ENCODE data around the gene ICAM1.
"Not testable (repeated sequence)": the region's sequence is repeated elsewhere in the genome, so short reads cannot be mapped to it uniquely, and the experiment has no call there.

ICAM1 gene

DNA sequence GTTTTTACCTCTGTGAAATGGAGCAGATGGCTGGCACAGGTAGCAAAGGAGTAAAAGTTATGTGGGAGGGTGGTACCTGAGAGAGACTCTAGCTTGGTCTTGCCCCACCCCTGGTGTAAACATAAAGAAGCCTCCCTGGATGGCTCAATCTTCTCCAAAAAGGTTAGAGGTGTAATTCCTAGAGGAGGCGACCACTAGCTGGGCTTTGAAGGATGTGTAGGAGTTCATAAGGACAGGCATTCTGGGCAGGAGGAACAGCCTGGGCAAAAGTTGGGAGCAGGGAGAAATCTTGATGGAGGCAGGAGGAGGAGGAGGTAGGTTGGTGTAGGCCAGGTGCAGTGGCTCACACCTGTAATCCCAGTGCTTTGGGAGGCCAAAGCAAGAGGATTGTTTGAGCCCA lies 8.0 kb downstream of the ICAM1 start:
- no peak for DNase-seq

DNA sequence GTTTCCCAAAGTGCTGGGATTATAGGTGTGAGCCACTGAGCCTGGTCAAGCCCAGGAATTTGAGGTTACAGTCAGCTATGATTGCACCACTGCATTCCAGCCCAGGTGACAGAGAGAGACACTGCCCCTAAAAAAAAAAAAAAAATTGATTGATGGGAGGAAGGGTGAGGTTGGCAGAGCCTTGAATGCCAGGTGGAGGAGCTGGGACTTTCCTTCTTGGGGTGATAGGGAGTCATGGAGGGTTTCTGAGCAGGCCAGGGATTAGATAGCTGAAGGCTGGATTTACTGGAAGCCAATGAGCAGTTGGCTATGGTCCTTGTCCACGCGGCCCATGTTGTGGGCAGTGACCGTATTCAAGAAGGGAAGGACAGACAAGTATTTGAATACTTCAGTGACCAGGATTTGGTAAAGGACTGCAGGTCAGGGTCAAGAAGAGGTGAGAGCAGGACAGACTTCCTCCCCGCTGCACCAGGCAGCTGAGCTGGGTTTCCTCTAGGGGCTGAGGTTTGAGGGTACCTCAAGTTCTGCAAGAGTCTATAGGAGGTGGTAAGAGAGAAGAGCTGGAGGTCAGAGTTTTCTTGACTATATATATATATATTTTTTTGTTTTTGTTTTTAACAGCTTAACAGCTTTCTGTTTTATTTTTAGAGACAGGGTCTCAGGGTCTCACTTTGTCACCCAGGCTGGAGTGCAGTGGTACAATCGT lies 9.0 kb downstream of the ICAM1 start:
- DNase-seq = no peak

DNA sequence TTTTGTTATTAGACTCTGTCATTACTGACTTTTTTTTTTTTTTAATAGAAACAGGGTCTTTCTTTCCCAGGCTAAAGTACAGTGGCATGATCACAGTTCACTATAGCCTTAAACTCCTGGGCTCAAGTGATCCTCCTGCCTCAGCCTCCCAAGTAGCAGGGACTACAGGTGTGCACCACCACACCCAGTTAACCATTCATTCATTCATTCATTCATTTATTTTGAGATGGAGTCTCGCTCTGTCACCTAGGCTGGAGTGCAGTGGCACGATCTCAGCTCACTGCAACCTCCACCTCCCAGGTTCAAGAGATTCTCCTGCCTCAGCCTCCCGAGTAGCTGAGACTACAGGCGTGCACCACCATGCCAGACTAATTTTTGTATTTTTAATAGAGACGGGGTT lies 11.1 kb downstream of the ICAM1 start:
- not testable (repeated sequence) for DNase-seq

DNA sequence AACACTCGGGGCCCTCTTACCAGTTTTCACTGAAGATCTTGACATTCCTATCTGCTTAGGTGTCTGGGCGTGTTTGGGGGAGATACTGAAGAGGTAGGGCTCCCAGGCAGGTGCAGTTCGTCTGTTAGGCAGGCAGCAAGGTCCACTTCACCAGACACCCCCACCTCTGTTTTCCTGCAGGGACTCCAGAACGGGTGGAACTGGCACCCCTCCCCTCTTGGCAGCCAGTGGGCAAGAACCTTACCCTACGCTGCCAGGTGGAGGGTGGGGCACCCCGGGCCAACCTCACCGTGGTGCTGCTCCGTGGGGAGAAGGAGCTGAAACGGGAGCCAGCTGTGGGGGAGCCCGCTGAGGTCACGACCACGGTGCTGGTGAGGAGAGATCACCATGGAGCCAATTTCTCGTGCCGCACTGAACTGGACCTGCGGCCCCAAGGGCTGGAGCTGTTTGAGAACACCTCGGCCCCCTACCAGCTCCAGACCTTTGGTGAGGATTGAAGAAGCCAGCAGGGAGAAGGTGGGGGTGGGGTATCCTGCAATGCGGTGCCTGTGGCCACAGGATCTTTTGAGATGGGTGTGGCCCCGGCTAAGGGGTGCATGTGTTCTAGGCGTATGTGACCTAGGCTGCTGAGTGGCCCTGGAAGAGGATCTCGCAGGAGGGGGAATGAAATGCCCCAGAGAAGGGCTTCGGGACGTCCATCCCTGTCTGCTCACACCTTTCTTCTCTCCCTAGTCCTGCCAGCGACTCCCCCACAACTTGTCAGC lies 12.6 kb downstream of the ICAM1 start:
- no peak for DNase-seq

DNA sequence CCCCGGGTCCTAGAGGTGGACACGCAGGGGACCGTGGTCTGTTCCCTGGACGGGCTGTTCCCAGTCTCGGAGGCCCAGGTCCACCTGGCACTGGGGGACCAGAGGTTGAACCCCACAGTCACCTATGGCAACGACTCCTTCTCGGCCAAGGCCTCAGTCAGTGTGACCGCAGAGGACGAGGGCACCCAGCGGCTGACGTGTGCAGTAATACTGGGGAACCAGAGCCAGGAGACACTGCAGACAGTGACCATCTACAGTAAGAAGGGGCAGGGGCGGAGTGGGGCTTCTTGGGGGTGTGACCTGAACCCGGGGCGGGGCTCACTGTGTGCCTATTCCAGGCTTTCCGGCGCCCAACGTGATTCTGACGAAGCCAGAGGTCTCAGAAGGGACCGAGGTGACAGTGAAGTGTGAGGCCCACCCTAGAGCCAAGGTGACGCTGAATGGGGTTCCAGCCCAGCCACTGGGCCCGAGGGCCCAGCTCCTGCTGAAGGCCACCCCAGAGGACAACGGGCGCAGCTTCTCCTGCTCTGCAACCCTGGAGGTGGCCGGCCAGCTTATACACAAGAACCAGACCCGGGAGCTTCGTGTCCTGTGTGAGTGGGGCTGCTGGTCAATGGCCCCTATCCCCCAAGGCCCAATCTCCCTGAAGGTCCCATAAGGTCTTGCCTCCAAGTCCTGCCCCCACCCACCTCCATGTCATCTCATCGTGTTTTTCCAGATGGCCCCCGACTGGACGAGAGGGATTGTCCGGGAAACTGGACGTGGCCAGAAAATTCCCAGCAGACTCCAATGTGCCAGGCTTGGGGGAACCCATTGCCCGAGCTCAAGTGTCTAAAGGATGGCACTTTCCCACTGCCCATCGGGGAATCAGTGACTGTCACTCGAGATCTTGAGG lies 13.4 kb downstream of the ICAM1 start:
- DNase-seq = no peak

GRCh38 chr19:10284960-10285278 lies 14.0 kb downstream of the ICAM1 start:
- no peak for DNase-seq

DNA sequence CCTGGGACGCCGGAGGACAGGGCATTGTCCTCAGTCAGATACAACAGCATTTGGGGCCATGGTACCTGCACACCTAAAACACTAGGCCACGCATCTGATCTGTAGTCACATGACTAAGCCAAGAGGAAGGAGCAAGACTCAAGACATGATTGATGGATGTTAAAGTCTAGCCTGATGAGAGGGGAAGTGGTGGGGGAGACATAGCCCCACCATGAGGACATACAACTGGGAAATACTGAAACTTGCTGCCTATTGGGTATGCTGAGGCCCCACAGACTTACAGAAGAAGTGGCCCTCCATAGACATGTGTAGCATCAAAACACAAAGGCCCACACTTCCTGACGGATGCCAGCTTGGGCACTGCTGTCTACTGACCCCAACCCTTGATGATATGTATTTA lies 14.5 kb downstream of the ICAM1 start:
- DNase-seq = no peak

DNA sequence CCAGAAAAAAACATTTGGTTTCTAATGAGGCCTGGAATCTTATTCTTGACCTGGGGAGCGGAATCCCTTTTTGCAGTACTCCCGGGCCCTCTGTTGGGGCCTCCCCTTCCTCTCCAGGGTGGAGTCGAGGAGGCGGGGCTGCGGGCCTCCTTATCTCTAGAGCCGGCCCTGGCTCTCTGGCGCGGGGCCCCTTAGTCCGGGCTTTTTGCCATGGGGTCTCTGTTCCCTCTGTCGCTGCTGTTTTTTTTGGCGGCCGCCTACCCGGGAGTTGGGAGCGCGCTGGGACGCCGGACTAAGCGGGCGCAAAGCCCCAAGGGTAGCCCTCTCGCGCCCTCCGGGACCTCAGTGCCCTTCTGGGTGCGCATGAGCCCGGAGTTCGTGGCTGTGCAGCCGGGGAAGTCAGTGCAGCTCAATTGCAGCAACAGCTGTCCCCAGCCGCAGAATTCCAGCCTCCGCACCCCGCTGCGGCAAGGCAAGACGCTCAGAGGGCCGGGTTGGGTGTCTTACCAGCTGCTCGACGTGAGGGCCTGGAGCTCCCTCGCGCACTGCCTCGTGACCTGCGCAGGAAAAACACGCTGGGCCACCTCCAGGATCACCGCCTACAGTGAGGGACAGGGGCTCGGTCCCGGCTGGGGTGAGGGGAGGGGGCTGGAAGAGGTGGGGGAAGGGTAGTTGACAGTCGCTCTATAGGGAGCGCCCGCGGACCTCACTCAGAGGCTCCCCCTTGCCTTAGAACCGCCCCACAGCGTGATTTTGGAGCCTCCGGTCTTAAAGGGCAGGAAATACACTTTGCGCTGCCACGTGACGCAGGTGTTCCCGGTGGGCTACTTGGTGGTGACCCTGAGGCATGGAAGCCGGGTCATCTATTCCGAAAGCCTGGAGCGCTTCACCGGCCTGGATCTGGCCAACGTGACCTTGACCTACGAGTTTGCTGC lies 16.1 kb downstream of the ICAM1 start, which contains the start of gene ICAM4:
ICAM4 (plus strand) TSS at position 153 of the 935 bp plus-strand sequence; CDS start at position 211, 58 bp downstream.
- no peak for DNase-seq

- no peak for DNase-seq
These were observed 17.8 kb downstream of the ICAM1 start for GRCh38 chr19:10288662-10289166.

GRCh38 chr19:10289167-10289835 lies 18.4 kb downstream of the ICAM1 start:
- DNase-seq = peak; percentile 70

DNA sequence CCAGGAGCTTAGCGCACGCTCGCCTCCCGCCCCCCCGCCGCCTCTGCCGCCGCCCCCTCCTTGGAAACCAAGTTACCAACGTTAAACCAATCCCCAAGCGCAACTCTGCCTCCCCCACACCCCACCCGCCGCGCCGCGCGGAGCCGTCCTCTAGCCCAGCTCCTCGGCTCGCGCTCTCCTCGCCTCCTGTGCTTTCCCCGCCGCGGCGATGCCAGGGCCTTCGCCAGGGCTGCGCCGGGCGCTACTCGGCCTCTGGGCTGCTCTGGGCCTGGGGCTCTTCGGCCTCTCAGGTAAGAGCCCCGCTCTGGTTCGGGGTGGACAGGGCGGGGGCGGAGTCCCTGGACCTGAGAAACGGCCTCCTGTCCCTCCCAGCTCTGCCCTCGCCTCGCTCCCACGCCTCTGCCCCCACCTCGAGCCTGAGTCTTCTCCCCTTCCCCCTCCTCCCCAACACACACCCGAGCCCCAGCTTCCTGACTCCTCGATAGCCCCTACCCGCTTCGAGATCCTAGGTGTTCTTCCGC lies 19.0 kb downstream of the ICAM1 start, which contains the start of gene ICAM5:
ICAM5 (plus strand) TSS at position 117 of the 521 bp plus-strand sequence; CDS start at position 209, 92 bp downstream.
- DNase-seq = no peak

DNA sequence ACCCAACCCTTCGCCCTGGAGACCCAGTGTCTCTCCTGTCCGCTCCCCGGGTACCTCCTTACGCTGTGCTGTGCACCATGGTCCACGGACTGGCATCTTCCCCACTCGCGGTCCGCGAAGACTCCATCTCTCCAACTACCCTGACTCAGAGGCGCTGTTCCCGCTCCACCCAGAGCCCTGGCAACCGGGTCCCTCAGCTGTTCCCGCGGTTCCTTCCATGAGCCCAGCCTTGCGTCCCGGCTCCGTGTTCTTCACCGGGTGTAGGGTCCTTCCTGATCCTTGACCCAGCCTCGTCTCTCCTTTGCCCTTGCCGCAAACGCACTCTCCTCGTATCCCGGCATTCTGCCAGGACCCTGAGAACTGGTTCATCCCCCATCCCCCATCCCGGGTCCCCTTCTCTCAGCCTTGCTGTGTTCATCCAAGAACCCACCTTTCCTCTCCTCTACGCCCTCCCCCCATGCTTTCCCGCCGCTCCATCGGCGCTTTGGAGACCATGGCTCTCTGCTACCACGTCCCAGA lies 19.5 kb downstream of the ICAM1 start:
- DNase-seq = peak; percentile 22

DNA sequence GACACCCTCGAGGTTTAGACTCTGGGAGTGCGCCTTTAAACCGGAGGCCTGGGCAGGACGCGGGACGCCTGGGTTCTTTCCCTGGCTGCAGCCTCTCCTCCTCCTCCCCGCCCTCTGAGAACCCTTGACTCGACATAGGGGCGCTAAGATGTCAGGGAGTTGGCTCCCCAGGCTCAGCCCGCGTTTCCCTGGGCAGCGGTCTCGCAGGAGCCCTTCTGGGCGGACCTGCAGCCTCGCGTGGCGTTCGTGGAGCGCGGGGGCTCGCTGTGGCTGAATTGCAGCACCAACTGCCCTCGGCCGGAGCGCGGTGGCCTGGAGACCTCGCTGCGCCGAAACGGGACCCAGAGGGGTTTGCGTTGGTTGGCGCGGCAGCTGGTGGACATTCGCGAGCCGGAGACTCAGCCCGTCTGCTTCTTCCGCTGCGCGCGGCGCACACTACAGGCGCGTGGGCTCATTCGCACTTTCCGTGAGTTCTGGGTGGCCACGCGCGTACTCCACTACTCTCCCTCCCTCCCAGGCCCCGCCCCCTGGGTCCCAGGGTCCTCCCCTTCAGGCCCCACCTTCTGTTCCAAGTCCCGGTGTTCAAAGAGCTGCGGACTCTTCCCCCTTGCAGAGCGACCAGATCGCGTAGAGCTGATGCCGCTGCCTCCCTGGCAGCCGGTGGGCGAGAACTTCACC lies 20.1 kb downstream of the ICAM1 start:
- DNase-seq = no peak

- no peak for DNase-seq
These were observed 20.8 kb downstream of the ICAM1 start for GRCh38 chr19:10291554-10292205.

DNA sequence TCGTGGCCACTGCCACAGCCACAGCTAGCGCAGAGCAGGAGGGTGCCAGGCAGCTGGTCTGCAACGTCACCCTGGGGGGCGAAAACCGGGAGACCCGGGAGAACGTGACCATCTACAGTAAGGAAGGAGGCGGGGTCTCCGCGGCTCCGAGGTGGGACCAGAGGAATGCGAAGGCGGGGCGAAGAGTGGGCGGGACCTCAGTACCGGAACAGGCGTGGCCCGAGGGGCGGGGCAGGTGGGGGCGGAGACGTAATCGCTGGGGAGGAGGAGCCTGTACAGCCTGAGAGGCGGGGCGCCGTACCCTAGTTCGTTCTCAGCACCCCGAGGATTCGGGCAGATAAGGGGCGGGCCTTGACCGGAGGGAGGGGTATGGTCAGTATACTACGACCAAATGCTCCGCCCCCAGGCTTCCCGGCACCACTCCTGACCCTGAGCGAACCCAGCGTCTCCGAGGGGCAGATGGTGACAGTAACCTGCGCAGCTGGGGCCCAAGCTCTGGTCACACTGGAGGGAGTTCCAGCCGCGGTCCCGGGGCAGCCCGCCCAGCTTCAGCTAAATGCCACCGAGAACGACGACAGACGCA lies 21.4 kb downstream of the ICAM1 start:
- DNase-seq = no peak

DNA sequence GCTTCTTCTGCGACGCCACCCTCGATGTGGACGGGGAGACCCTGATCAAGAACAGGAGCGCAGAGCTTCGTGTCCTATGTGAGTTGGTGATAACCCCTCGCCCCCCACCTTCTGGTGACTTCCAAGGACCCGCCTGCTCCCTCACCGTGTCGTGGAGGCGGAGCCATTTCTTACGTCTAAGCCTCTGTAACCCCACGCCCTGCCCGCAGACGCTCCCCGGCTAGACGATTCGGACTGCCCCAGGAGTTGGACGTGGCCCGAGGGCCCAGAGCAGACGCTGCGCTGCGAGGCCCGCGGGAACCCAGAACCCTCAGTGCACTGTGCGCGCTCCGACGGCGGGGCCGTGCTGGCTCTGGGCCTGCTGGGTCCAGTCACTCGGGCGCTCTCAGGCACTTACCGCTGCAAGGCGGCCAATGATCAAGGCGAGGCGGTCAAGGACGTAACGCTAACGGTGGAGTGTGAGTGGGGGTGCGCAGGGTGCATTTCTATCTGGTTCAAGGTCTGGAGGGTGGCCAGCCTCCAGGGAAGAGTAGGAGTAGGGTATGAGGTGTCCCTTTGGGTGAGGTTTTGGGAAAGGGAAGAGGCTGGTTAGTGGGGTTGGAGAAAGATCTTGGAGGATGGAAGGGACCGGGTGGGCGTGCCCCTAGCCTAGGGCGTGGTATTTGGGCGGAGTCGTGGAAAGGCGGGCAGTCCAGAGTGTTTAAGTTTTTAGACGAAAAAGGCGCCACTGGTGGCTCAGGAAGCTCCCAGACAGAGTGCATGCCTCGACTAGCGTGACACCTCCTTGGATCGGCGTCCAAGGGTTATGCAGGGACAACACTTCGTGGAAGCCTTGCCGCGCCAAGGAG lies 22.1 kb downstream of the ICAM1 start:
- no peak for DNase-seq

DNA sequence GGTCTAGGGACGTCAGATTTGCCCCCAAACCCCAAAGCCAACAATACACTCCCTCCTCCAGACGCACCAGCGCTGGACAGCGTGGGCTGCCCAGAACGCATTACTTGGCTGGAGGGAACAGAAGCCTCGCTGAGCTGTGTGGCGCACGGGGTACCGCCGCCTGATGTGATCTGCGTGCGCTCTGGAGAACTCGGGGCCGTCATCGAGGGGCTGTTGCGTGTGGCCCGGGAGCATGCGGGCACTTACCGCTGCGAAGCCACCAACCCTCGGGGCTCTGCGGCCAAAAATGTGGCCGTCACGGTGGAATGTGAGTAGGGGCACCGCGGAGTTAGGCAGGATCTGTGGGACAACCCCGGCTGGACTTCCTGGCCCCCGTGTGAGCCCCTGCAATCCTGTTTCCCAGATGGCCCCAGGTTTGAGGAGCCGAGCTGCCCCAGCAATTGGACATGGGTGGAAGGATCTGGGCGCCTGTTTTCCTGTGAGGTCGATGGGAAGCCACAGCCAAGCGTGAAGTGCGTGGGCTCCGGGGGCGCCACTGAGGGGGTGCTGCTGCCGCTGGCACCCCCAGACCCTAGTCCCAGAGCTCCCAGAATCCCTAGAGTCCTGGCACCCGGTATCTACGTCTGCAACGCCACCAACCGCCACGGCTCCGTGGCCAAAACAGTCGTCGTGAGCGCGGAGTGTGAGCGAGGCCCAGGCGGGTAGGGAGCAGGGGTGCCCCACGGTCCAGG lies 22.9 kb downstream of the ICAM1 start:
- no peak for DNase-seq

- DNase-seq = no peak
These were observed 23.4 kb downstream of the ICAM1 start for GRCh38 chr19:10294368-10294697.
